G401 (cell line): Measurements from ENCODE around the gene TRIM49. TPM values are rescaled to one million over a fixed set of nuclear protein-coding genes. Genes with fewer than 3 reads are reported as not detected.
"Not testable (repeated sequence)": the region's sequence is repeated elsewhere in the genome, so short reads cannot be mapped to it uniquely, and the experiment has no call there.

Experiments used
- DNase-seq: peaks from one replicate; pipeline ENCODE4 v3.0.0-alpha.2; 2015; ENCODE audit warnings: low spot score
- in situ Hi-C: cut with HindIII; loops from 2 replicates; pipeline ENCODE4 v1.10.0; 2016; ENCODE audit warnings: low sequenced_read_pairs, mixed read lengths
- total RNA-seq: library from RNA; depleted of rRNA; stranded (reverse); fragments of >200 nt; shearing (Covaris generic); gene quantifications from 2 replicates; pipeline ENCODE4 v1.2.3, GENCODE V29; 2014; rRNA removed

TRIM49 gene
- 1.4 and 2.0 TPM in 2 replicates for total RNA-seq

GRCh38 chr11:89808475-89808874 lies at the start of gene TRIM49:
TRIM49 (minus strand) TSS chr11:89808575; CDS start chr11:89804469, 4,106 bp downstream.
- DNase-seq, in situ Hi-C loops: not testable (repeated sequence)

- in situ Hi-C loops, DNase-seq: not testable (repeated sequence)
These were observed 18.3 kb upstream of the TRIM49 start for GRCh38 chr11:89826694-89827093.

GRCh38 chr11:89820008-89820407 lies 11.6 kb upstream of the TRIM49 start:
- DNase-seq, in situ Hi-C loops: not testable (repeated sequence)

DNA sequence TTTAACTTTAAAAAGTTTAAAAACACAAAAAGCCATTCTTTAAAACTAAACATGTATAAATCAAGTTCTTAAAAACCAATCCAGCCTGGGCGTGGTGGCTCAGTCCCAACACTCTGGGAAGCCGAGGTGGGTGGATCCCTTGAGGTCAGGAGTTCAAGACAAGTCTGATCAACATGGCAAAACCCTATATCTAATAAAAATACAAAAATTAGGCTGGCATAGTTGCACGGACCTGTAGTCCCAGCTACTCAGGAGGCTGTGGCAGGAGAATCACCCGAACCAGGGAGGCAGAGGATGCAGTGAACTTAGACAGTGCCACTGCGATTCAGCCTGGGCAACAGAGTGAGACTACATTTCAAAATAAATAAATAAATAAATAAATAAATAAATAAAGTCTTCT lies 5.2 kb upstream of the TRIM49 start:
- DNase-seq: not testable (repeated sequence)

DNA sequence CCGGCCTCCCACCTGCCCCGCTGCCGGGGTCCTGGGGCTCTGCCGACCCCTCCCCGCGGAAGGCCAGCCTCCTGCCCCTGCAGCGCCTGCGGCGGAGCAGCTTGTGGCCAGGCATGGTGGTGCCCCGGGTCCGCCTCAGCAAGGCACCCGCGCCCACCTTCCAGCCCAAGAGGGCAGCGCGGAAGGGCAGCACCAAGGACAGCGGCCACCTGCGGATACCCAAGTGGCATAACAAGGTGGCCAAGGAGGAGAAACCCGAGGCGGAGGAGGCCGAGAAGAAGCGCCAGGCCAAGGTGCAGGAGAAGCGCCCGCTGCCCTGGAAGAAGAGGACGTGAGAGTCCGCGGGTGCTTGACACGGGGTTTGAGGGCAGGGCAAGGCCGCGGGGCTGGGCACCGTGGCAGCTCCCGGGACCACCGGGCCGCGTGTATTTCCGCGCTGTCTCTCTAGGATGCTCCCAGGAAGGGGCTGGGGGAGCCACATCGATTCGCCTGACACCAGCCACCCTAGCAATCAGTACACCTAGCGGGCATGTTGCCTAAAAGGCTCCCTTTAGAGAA lies 20.8 kb downstream of the TRIM49 start:
- DNase-seq, in situ Hi-C loops: not testable (repeated sequence)

More for the DNA sequence above, 5.2 kb upstream of the TRIM49 start:
- in situ Hi-C loops: not testable (repeated sequence)

- DNase-seq, in situ Hi-C loops: not testable (repeated sequence)
These were observed 22.6 kb downstream of the TRIM49 start for GRCh38 chr11:89785726-89786125.

DNA sequence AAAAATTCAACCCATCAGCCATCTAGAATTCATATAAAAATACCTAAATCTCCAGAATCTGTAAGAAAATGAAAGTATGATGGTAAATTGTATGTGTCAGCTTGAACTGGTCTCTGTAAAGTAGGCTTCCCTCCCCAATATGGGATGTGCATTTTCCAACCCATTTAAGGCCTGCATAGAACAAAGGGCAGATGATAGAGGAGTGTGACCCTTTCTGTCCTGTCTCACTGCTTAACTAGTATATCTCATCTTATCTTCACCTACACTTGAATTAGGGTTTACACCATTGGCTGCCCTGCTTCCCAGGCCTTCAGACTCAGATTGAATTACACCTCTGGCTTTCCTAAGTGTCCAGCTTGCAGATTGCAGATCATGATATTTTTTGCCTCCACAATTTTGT lies 57.6 kb downstream of the TRIM49 start:
- DNase-seq, in situ Hi-C loops: not testable (repeated sequence)

Other genes with a start within 250 kb of the TRIM49 start
- not detected in 2 replicates for gene TRIM77, start 98.3 kb downstream of the TRIM49 start, total RNA-seq
- 1.6 and 3.4 TPM in 2 replicates for gene TRIM64B, start 69.9 kb upstream of the TRIM49 start, total RNA-seq
- gene TRIM49D1, start 113.7 kb upstream of the TRIM49 start, total RNA-seq: 0.71 TPM in 1 of 2 replicates, not detected in the other
- gene TRIM49D2, start 115.5 kb upstream of the TRIM49 start, total RNA-seq: 1.6 and 2.3 TPM in 2 replicates
- gene TRIM64, start 157.5 kb upstream of the TRIM49 start, total RNA-seq: 0.55 TPM in 1 of 2 replicates, not detected in the other
- gene TRIM49C, start 222.5 kb upstream of the TRIM49 start, total RNA-seq: 0.20 and 2.2 TPM in 2 replicates